ENCODE results near the gene RXFP1. TPM values are rescaled to one million over a fixed set of nuclear protein-coding genes. Genes with fewer than 3 reads are reported as not detected.

The RXFP1 gene
- polyA plus RNA-seq, 1 donor (not counting 4 experiments of a cell fraction or from before 2014, with no cell fraction given), result not detected

DNA sequence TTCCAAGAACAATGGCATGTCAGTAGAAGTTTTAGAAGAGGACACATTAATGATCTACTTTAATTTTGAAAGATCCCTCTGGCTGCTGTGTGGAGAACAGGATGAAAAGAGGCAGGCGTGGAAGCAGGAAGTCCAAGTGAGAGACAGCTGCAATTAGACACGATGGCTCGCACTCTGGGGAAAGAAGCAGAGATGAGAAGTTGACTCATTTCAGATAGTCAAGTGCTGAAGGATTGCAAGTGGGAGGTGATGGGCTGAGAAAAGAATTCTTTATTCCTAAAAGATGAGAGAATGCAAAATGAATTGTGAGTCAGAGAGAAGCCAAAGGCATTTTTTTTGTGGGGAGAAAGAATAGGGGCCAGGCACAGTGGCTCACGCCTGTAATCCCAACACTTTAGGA lies 16.5 kb downstream of the RXFP1 start:
- Histone ChIP-seq H3K4me2 (ENCODE audit: control insufficient read depth, extremely low read depth, insufficient read depth, low read depth, low read length) (peak overlapping the region; percentile 20), H2AFZ (ENCODE audit: control insufficient read depth, low read length) (peak overlapping the region; percentile 45), H4K20me1 (ENCODE audit: control insufficient read depth, extremely low read depth, insufficient read depth, low read length) (no peaks in the 10 kb centered on the region), H3K9ac (ENCODE audit: control insufficient read depth, extremely low read depth, insufficient read depth, low read length) (no peak overlapping the region), H3K9me1 (ENCODE audit: control insufficient read depth, extremely low read depth, insufficient read depth, low read length) (no peaks in the 10 kb centered on the region), H3K27ac (ENCODE audit: control insufficient read depth, insufficient read depth, low read length) (peak overlapping the region; percentile 58), H3K27me3 (ENCODE audit: control insufficient read depth, extremely low read depth, insufficient read depth, low read length) (no peaks in the 10 kb centered on the region), H3K36me3 (ENCODE audit: control insufficient read depth in 2 of 2, extremely low read depth in 1 of 2, insufficient read depth in 2 of 2, low read length in 2 of 2) (no peaks in the 10 kb centered on the region), H3K9me3 (ENCODE audit: control insufficient read depth, low read depth, low read length) (no peaks in the 10 kb centered on the region), H3K4me1 (ENCODE audit: control insufficient read depth, extremely low read depth, insufficient read depth, low read length) (peaks cover 61% of the 10 kb centered on the region), H3K79me2 (ENCODE audit: control insufficient read depth, insufficient read depth, low read length) (no peaks in the 10 kb centered on the region), H3K4me3 (ENCODE audit: control insufficient read depth in 2 of 3, extremely low read depth in 1 of 3, insufficient read depth in 2 of 3, low read depth in 1 of 3, low read length in 3 of 3) (no peak overlapping the region)
- FAIRE-seq (peak; percentile 88), DNase-seq (ENCODE audit: low read depth, low spot score) (no peak)
- dilution Hi-C loops (cut with MboI; ENCODE audit: extremely low pct_ligation_motif_present, low sequenced_read_pairs), result no loop called here
- no peak for TF ChIP-seq CTCF (optimal IDR thresholded peaks at IDR 0.05 in 1 of 3, IDR thresholded peaks at IDR 0.05 in 1 of 3, conservative IDR thresholded peaks at IDR 0.05 in 1 of 3; ENCODE audit: extremely low read depth in 1 of 3, insufficient read depth in 2 of 3, low read length in 3 of 3)
- no peak for TF ChIP-seq EZH2 (IDR thresholded peaks at IDR 0.05; ENCODE audit: low read length)

DNA sequence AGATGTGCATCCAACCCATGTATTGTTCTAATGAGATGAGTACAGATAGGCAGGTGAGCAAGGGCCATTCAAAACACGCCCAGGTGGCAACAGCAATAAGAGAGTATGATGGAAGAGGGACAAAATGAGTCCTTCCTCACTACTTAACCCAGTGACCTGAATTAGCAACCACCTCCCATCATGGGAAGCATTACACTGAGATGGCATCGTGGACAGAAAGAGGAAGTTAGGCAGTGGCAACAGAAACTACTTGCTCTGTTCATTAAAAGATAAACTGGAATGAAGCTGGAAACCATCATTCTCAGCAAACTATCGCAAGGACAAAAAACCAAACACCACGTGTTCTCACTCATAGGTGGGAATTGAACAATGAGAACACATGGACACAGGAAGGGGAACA lies 17.2 kb downstream of the RXFP1 start:
- FAIRE-seq (no peak), DNase-seq (ENCODE audit: low read depth, low spot score) (no peak)
- H3K36me3 ChIP-seq (ENCODE audit: control insufficient read depth in 2 of 2, extremely low read depth in 1 of 2, insufficient read depth in 2 of 2, low read length in 2 of 2), result no peaks in the 10 kb centered on the region
- no peaks in the 10 kb centered on the region for H3K9me3 ChIP-seq (ENCODE audit: control insufficient read depth, low read depth, low read length)
- H4K20me1 ChIP-seq (ENCODE audit: control insufficient read depth, extremely low read depth, insufficient read depth, low read length), result no peaks in the 10 kb centered on the region
- H2AFZ ChIP-seq (ENCODE audit: control insufficient read depth, low read length), result no peak overlapping the region
- H3K4me3 ChIP-seq (ENCODE audit: control insufficient read depth in 2 of 3, extremely low read depth in 1 of 3, insufficient read depth in 2 of 3, low read depth in 1 of 3, low read length in 3 of 3), result no peak overlapping the region
- no peaks in the 10 kb centered on the region for H3K9me1 ChIP-seq (ENCODE audit: control insufficient read depth, extremely low read depth, insufficient read depth, low read length)
- peak overlapping the region; percentile 58 for H3K27ac ChIP-seq (ENCODE audit: control insufficient read depth, insufficient read depth, low read length)
- no peak overlapping the region for H3K4me2 ChIP-seq (ENCODE audit: control insufficient read depth, extremely low read depth, insufficient read depth, low read depth, low read length)
- no peaks in the 10 kb centered on the region for H3K27me3 ChIP-seq (ENCODE audit: control insufficient read depth, extremely low read depth, insufficient read depth, low read length)
- no peaks in the 10 kb centered on the region for H3K79me2 ChIP-seq (ENCODE audit: control insufficient read depth, insufficient read depth, low read length)
- no peak overlapping the region for H3K9ac ChIP-seq (ENCODE audit: control insufficient read depth, extremely low read depth, insufficient read depth, low read length)
- H3K4me1 ChIP-seq (ENCODE audit: control insufficient read depth, extremely low read depth, insufficient read depth, low read length), result peaks cover 64% of the 10 kb centered on the region
- TF ChIP-seq CTCF (optimal IDR thresholded peaks at IDR 0.05 in 1 of 3, IDR thresholded peaks at IDR 0.05 in 1 of 3, conservative IDR thresholded peaks at IDR 0.05 in 1 of 3; ENCODE audit: extremely low read depth in 1 of 3, insufficient read depth in 2 of 3, low read length in 3 of 3) (no peak), EZH2 (IDR thresholded peaks at IDR 0.05; ENCODE audit: low read length) (no peak)
- dilution Hi-C loops (cut with MboI; ENCODE audit: extremely low pct_ligation_motif_present, low sequenced_read_pairs), result no loop called here

Measured in keratinocyte (primary cell).